ENCODE measurements around the gene KCNJ9.

The KCNJ9 gene

GRCh38 chr1:160081261-160081936, at the start of gene KCNJ9:
KCNJ9 (plus strand) TSS chr1:160081538; CDS start chr1:160084031, 2,493 bp downstream.
- TF ChIP-seq, protein P1, sequence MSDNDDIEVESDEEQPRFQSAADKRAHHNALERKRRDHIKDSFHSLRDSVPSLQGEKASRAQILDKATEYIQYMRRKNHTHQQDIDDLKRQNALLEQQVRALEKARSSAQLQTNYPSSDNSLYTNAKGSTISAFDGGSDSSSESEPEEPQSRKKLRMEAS (IDR thresholded peaks at IDR 0.05; ENCODE audit: low read depth, low read length) = no peak
- TF ChIP-seq POLR2A (IDR thresholded peaks at IDR 0.05; ENCODE audit: extremely low read depth, insufficient read length) = no peak
- no peak for TF ChIP-seq MYC (IDR thresholded peaks at IDR 0.05; ENCODE audit: low read depth, low read length)
- TF ChIP-seq, protein P2, sequence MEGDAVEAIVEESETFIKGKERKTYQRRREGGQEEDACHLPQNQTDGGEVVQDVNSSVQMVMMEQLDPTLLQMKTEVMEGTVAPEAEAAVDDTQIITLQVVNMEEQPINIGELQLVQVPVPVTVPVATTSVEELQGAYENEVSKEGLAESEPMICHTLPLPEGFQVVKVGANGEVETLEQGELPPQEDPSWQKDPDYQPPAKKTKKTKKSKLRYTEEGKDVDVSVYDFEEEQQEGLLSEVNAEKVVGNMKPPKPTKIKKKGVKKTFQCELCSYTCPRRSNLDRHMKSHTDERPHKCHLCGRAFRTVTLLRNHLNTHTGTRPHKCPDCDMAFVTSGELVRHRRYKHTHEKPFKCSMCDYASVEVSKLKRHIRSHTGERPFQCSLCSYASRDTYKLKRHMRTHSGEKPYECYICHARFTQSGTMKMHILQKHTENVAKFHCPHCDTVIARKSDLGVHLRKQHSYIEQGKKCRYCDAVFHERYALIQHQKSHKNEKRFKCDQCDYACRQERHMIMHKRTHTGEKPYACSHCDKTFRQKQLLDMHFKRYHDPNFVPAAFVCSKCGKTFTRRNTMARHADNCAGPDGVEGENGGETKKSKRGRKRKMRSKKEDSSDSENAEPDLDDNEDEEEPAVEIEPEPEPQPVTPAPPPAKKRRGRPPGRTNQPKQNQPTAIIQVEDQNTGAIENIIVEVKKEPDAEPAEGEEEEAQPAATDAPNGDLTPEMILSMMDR (IDR thresholded peaks at IDR 0.05; ENCODE audit: low read depth, low read length) = no peak
- DNase-seq (ENCODE audit: low read depth) = no peak
- no peak within 1 kb of the TSS for H3K4me3 ChIP-seq (ENCODE audit: low read depth, low read length)

GRCh38 chr1:160032165-160032820, 49.0 kb upstream of the KCNJ9 start:
- DNase-seq (ENCODE audit: low read depth) = peak; percentile 44
- TF ChIP-seq MYC (IDR thresholded peaks at IDR 0.05; ENCODE audit: low read depth, low read length) (no peak), POLR2A (IDR thresholded peaks at IDR 0.05; ENCODE audit: extremely low read depth, insufficient read length) (no peak)
- TF ChIP-seq, protein P2 (IDR thresholded peaks at IDR 0.05; ENCODE audit: low read depth, low read length) = no peak
- TF ChIP-seq, protein P1 (IDR thresholded peaks at IDR 0.05; ENCODE audit: low read depth, low read length) = no peak
- H3K4me3 ChIP-seq (ENCODE audit: low read depth, low read length) = peak overlapping the region; percentile 79

GRCh38 chr1:160040476-160040875, 40.9 kb upstream of the KCNJ9 start:
- no peak for TF ChIP-seq MYC (IDR thresholded peaks at IDR 0.05; ENCODE audit: low read depth, low read length)
- no peak overlapping the region for H3K4me3 ChIP-seq (ENCODE audit: low read depth, low read length)
- no peak for DNase-seq (ENCODE audit: low read depth)

DNA sequence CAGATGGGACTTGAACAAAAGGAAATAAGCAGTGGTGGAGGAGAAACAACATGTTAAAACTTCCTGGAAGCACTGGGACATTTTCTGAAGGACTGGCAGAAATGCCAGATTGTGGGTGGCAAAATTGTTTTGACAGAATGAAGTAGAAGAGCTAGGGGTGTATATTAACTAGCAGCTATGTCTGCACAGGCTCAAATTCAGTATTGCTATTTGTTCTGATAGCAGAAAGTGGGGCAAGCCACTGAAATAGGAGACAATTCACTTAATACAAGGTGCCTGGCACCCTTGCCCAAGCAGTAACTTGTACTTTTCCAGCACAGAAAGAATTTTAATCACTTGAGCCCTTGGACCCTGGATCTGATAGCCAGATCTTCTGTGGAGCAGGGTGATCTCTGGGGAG, 37.8 kb upstream of the KCNJ9 start:
- no peak for TF ChIP-seq MYC (IDR thresholded peaks at IDR 0.05; ENCODE audit: low read depth, low read length)
- TF ChIP-seq, protein P2 (IDR thresholded peaks at IDR 0.05; ENCODE audit: low read depth, low read length) = no peak
- no peak for TF ChIP-seq POLR2A (IDR thresholded peaks at IDR 0.05; ENCODE audit: extremely low read depth, insufficient read length)
- TF ChIP-seq, protein P1 (IDR thresholded peaks at IDR 0.05; ENCODE audit: low read depth, low read length) = no peak
- no peak overlapping the region for H3K4me3 ChIP-seq (ENCODE audit: low read depth, low read length)
- no peak for DNase-seq (ENCODE audit: low read depth)

DNA sequence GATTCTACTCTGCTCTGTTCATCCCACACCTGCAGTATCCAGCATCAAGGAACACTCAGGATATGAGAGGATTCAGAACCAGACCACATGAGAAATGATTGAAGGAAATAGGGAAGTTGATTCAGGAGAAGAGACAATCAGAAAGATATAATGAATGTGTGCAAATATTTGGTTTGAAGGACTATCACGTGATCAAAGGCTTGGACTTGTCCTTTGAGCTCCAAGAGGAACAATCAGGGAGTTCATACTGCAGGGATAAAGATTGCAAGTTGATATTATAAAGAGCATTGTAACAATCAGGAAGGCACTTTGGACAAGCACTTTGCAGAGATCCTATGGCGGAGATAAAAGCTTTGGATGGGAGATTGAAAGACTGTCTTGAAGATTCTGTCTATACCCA, 35.7 kb upstream of the KCNJ9 start:
- no peak for DNase-seq (ENCODE audit: low read depth)
- TF ChIP-seq, protein P2 (IDR thresholded peaks at IDR 0.05; ENCODE audit: low read depth, low read length) = no peak
- TF ChIP-seq, protein P1 (IDR thresholded peaks at IDR 0.05; ENCODE audit: low read depth, low read length) = no peak
- no peak for TF ChIP-seq MYC (IDR thresholded peaks at IDR 0.05; ENCODE audit: low read depth, low read length)
- no peak for TF ChIP-seq POLR2A (IDR thresholded peaks at IDR 0.05; ENCODE audit: extremely low read depth, insufficient read length)
- no peak overlapping the region for H3K4me3 ChIP-seq (ENCODE audit: low read depth, low read length)

GRCh38 chr1:160046494-160047110, 34.7 kb upstream of the KCNJ9 start:
- TF ChIP-seq, protein P1 (IDR thresholded peaks at IDR 0.05; ENCODE audit: low read depth, low read length) = no peak
- TF ChIP-seq MYC (IDR thresholded peaks at IDR 0.05; ENCODE audit: low read depth, low read length) = no peak
- TF ChIP-seq, protein P2 (IDR thresholded peaks at IDR 0.05; ENCODE audit: low read depth, low read length) = peak; percentile 33
- TF ChIP-seq POLR2A (IDR thresholded peaks at IDR 0.05; ENCODE audit: extremely low read depth, insufficient read length) = no peak
- no peak overlapping the region for H3K4me3 ChIP-seq (ENCODE audit: low read depth, low read length)
- DNase-seq (ENCODE audit: low read depth) = peak; percentile 54

All from NB4 (cell line).